Rectal smooth muscle tissue (tissue), 1 donor: ENCODE measurements around the gene ARHGAP6.
"Not testable (repeated sequence)": the region's sequence is repeated elsewhere in the genome, so short reads cannot be mapped to it uniquely, and the experiment has no call there.

Source experiments
- H3K27ac ChIP-seq: one replicate; pipeline ENCODE4 v1.7.0; 2013; ENCODE audit warnings: low read depth, low read length, inconsistent platforms
- H3K27me3 ChIP-seq: one replicate; pipeline ENCODE4 v1.7.0; 2013; ENCODE audit warnings: low read length; ENCODE audit not compliant: control insufficient read depth, insufficient read depth
- H3K36me3 ChIP-seq: one replicate; pipeline ENCODE4 v1.7.0; 2013; ENCODE audit warnings: low read length; ENCODE audit not compliant: control insufficient read depth, insufficient read depth
- H3K4me1 ChIP-seq: one replicate; pipeline ENCODE4 v1.7.0; 2013; ENCODE audit warnings: low read length; ENCODE audit not compliant: control insufficient read depth, insufficient read depth
- H3K4me3 ChIP-seq: one replicate; pipeline ENCODE4 v1.7.0; 2013; ENCODE audit warnings: low read length
- H3K9ac ChIP-seq: one replicate; pipeline ENCODE4 v1.7.0; 2013; ENCODE audit warnings: low read length

The ARHGAP6 gene

GRCh38 chrX:11131146-11131545 lies 534.6 kb downstream of the ARHGAP6 start:
- Histone ChIP-seq H3K27ac (no peak overlapping the region), H3K27me3 (no peaks in the 10 kb centered on the region), H3K9ac (no peak overlapping the region), H3K4me1 (no peaks in the 10 kb centered on the region), H3K36me3 (no peaks in the 10 kb centered on the region), H3K4me3 (no peak overlapping the region)

DNA sequence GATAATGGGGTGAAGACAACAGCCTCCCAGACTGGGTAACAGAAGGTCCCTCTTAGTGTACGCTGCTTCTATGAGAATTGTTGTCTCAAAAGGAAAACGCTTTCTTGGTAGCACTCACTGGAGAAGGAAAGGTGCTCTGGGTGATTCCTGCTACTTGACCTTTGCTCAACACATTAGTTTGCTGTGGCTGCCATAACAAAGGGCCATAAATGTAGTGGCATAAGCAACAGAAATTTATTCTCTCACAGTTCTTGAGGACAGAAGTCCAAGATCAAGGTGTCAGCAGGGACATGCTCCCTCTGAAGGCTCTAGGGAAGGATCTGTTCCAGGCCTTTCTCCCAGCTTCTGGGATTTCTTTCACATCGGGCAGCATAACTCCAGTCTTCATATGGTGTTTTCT lies 535.6 kb downstream of the ARHGAP6 start:
- Histone ChIP-seq H3K4me1 (no peaks in the 10 kb centered on the region), H3K27me3 (no peaks in the 10 kb centered on the region), H3K4me3 (no peak overlapping the region), H3K9ac (no peak overlapping the region), H3K36me3 (no peaks in the 10 kb centered on the region), H3K27ac (no peak overlapping the region)

GRCh38 chrX:11129534-11130105 lies 536.1 kb downstream of the ARHGAP6 start:
- Histone ChIP-seq H3K36me3 (no peaks in the 10 kb centered on the region), H3K4me1 (no peaks in the 10 kb centered on the region), H3K27ac (no peak overlapping the region), H3K27me3 (no peaks in the 10 kb centered on the region), H3K9ac (no peak overlapping the region), H3K4me3 (no peak overlapping the region)

DNA sequence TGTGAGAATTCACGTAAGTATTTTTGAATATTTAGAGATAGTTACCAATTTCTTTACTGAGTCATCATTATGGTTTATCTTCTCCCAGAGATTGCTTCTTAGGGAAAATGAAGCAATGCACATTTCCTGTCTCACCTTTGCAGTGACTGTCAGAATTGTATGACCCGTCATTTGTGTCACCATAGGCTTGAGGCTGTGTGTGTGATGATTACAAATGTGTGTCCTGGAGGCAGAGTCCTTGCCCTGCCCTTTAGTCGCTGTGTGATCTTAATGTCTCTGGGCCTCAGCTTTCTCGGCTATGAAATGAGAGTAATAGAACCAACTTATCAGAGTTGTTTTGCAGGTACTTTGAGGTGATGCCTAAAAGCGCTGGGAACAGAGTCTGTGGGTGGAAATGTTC lies 540.7 kb downstream of the ARHGAP6 start:
- H3K9ac ChIP-seq: no peak overlapping the region
- no peaks in the 10 kb centered on the region for H3K27me3 ChIP-seq
- H3K36me3 ChIP-seq: peaks cover 4% of the 10 kb centered on the region

GRCh38 chrX:11124112-11124511 lies 541.6 kb downstream of the ARHGAP6 start:
- Histone ChIP-seq H3K36me3 (peaks cover 4% of the 10 kb centered on the region), H3K27ac (no peak overlapping the region), H3K9ac (no peak overlapping the region), H3K27me3 (no peaks in the 10 kb centered on the region), H3K4me1 (no peaks in the 10 kb centered on the region), H3K4me3 (no peak overlapping the region)

More for the DNA sequence above, 540.7 kb downstream of the ARHGAP6 start:
- H3K27ac ChIP-seq: no peak overlapping the region
- H3K4me1 ChIP-seq: no peaks in the 10 kb centered on the region
- no peak overlapping the region for H3K4me3 ChIP-seq

- H3K4me1 ChIP-seq, H3K36me3 ChIP-seq, H3K27me3 ChIP-seq, H3K27ac ChIP-seq, H3K9ac ChIP-seq, H3K4me3 ChIP-seq: not testable (repeated sequence)
Measured at GRCh38 chrX:11123087-11123486, 542.6 kb downstream of the ARHGAP6 start.

DNA sequence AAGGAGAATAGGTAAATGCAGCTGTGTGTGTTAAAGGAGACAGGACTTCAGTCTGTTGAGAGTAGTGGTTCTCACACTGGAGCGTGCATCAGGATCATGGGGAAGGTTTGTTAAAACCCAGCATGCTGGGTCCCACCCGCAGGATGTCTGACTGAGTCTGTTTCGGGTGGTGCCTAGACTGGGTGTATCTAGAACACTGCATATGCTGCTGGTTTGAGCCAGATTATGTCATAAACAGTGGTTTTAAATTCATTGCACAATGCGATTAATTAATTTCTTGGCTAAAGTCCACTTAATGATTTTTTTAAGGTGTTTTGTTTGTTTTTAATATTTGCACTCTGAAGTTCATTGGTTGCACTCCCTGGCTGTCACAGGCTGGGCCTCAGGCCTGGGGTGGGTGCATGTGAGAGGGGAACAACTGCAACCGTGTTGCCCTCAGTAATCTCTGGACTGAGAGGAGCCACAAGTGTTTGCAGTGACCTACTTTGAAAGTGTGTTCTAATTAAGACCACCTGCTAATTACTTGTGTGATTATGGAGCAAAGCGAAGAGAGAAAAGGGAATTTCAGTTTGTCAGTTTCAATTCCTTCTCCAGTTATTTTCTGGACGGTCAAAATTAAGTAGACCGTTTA lies 546.3 kb downstream of the ARHGAP6 start:
- Histone ChIP-seq H3K4me3 (no peak overlapping the region), H3K36me3 (peaks cover 8% of the 10 kb centered on the region), H3K27ac (no peak overlapping the region), H3K9ac (no peak overlapping the region), H3K27me3 (no peaks in the 10 kb centered on the region), H3K4me1 (no peaks in the 10 kb centered on the region)

GRCh38 chrX:11117745-11118144 lies 548.0 kb downstream of the ARHGAP6 start:
- Histone ChIP-seq H3K27me3 (no peaks in the 10 kb centered on the region), H3K27ac (no peak overlapping the region), H3K4me1 (no peaks in the 10 kb centered on the region), H3K36me3 (peaks cover 8% of the 10 kb centered on the region), H3K9ac (no peak overlapping the region), H3K4me3 (no peak overlapping the region)

GRCh38 chrX:11113731-11114130 lies 552.0 kb downstream of the ARHGAP6 start:
- Histone ChIP-seq H3K27ac (no peak overlapping the region), H3K36me3 (peaks cover 4% of the 10 kb centered on the region), H3K4me1 (peaks cover 6% of the 10 kb centered on the region), H3K9ac (no peak overlapping the region), H3K27me3 (peaks cover 2% of the 10 kb centered on the region), H3K4me3 (no peak overlapping the region)

DNA sequence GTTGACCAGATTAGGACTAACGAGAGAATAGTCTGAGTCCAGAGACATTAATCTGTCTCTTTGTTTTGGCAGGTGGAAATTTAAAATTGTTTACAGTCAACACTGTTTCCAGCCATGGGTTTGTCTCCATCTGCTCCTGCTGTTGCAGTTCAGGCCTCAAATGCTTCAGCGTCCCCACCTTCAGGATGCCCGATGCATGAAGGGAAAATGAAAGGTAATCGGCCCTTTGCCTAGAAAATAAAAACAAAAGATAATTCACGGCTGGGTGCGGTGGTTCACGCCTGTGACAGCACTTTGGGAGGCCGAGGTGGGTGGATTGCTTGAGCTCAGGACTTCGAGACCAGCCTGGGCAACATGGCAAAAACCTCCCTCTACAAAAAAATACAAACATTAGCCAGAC lies 553.8 kb downstream of the ARHGAP6 start:
- Histone ChIP-seq H3K4me1 (peaks cover 6% of the 10 kb centered on the region), H3K27me3 (peaks cover 2% of the 10 kb centered on the region), H3K36me3 (peaks cover 4% of the 10 kb centered on the region), H3K27ac (peak overlapping the region; percentile 81), H3K4me3 (peak overlapping the region; percentile 73), H3K9ac (peak overlapping the region; percentile 84)

DNA sequence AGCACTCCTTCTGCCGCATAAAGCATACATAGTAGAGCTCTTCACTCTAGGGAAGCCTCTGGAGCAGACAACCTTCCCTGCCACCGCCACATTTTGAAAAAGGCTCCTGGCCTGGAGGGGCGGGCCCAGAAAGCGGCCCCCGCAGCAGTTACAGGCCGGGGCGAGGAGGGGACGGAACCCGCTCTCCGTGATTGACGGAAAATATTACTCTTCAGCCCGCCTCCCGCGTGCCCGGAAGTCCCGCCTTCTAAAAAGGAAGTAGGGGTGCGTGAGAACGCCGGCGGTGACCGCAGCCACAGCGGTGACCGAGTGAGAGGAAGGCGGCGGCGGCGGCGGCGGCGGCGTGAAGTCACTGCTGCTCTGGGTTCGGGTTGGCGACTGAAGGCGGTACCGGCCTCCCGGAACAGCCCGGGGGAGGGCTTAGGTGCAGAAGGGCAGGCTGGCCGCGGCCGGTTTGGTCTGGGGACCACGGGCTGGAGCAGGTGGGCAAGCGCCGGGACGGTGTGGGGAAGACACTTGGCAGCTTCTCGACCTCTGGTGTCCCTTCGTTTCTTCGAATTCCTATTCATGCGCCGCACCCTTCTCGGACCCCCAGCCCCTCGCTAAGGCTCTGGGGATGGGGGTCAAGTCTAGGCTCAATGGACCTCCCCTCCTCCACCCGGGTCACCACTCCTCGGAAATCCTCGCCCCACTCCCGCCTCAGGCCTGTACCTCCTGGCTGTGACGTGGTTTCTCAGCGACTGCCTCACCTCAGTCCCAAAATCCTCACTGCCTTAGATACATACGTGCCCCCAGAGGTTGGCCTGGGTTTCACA lies 554.5 kb downstream of the ARHGAP6 start, which contains the start of gene HCCS:
HCCS (plus strand) TSS at position 296 of the 815 bp plus-strand sequence. CDS start 729 bp downstream, outside the sequence.
- Histone ChIP-seq H3K27me3 (peaks cover 2% of the 10 kb centered on the region), H3K36me3 (peaks cover 2% of the 10 kb centered on the region), H3K27ac (peak within 1 kb of the TSS; percentile 81), H3K9ac (peak within 1 kb of the TSS; percentile 84), H3K4me1 (peaks cover 6% of the 10 kb centered on the region), H3K4me3 (peak within 1 kb of the TSS; percentile 73)

DNA sequence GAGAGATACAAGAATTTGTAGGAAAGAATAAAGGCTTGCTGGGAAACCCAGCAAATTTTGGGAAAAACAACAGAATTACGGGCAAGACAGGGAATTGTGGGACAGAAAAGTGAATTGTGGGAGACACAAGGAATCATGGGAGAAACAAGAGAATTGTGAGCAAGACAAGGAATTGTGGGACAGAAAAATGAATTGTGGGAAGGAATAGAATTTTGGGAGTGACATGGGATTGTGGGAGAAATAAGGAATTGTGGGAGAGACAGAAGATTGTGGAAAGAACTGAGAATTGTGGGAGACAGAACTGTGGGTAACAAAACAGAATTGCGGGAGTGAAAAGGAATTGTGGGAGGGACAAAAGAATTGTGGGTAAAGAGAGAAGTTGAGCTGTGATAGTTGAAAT lies 555.8 kb downstream of the ARHGAP6 start:
- H3K27ac ChIP-seq: no peak overlapping the region
- H3K9ac ChIP-seq: no peak overlapping the region
- H3K4me1 ChIP-seq: peaks cover 6% of the 10 kb centered on the region
- H3K27me3 ChIP-seq: peaks cover 2% of the 10 kb centered on the region
- no peak overlapping the region for H3K4me3 ChIP-seq
- H3K36me3 ChIP-seq: no peaks in the 10 kb centered on the region
